NOMO-1 treated with dmso at 0.1 percent for 144 hours (cell line): Measurements from ENCODE around the gene FAM20C.
"Not testable (repeated sequence)": the region's sequence is repeated elsewhere in the genome, so short reads cannot be mapped to it uniquely, and the experiment has no call there.

ENCODE experiments used
- DNase-seq: peaks from one replicate; lab custom pipeline; 2025; ENCODE audit not compliant: unreplicated experiment; lab: John Stamatoyannopoulos, UW

The FAM20C gene

DNA sequence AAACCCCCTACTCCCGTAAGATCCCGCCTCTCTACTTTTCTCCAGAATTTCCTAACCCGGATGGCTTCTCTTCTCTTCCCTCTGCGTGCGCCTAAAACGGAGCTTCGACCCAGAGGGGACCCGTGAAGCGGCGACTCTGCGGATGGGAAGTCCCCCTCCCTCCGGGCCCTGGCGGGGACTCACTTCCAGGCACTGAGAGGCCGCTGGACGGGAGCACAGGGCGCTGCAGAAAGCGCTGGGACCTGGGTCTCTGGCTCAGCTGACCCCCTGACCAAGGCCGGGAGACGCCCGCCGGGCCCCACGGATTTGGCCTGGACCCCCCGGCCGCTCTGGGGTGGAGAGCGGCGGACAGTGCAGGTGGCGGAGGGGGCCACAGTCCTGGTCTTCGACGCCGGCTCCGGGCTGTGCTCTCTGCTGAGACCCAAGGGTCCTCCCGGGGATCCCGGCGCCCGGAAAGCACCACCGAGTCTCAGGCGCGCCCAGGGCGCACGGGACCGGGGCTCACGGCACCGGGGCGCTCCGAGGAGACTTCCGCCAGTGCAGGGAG lies 96.9 kb downstream of the FAM20C start:
- DNase-seq = no peak

GRCh38 chr7:289756-290553 lies 97.6 kb downstream of the FAM20C start, which contains the start of gene FOXL3:
Gene FOXL3, plus strand, starts transcription at chr7:290170. Its CDS starts 0 bp downstream, at chr7:290170.
- no peak for DNase-seq

- DNase-seq = no peak
Measured at GRCh38 chr7:290554-291372, 98.4 kb downstream of the FAM20C start.

GRCh38 chr7:291373-292092 lies 99.2 kb downstream of the FAM20C start:
- DNase-seq = no peak

DNA sequence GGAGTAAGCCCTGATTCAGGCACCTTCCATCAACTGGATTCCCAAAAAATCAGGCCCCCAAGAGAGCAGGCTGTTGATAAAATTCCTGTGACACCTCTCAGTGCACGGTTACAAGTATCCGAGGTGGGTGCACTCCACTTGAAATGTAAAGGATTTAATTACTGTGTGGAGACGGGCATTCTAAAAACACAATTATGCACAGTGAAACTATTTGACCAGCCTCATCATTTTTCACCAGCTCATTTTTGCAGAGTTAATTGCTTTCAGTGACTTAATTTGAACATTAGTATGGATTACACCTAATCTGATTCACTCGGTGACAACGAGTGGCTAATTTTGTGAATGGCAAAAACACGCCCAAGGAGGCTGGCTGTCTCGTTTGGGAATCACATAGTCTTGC lies 99.9 kb downstream of the FAM20C start:
- no peak for DNase-seq

GRCh38 chr7:292826-293225 lies 100.5 kb downstream of the FAM20C start:
- no peak for DNase-seq

GRCh38 chr7:293681-294439 lies 101.5 kb downstream of the FAM20C start:
- no peak for DNase-seq

- DNase-seq = no peak
Measured at GRCh38 chr7:294440-295154, 102.2 kb downstream of the FAM20C start.

DNA sequence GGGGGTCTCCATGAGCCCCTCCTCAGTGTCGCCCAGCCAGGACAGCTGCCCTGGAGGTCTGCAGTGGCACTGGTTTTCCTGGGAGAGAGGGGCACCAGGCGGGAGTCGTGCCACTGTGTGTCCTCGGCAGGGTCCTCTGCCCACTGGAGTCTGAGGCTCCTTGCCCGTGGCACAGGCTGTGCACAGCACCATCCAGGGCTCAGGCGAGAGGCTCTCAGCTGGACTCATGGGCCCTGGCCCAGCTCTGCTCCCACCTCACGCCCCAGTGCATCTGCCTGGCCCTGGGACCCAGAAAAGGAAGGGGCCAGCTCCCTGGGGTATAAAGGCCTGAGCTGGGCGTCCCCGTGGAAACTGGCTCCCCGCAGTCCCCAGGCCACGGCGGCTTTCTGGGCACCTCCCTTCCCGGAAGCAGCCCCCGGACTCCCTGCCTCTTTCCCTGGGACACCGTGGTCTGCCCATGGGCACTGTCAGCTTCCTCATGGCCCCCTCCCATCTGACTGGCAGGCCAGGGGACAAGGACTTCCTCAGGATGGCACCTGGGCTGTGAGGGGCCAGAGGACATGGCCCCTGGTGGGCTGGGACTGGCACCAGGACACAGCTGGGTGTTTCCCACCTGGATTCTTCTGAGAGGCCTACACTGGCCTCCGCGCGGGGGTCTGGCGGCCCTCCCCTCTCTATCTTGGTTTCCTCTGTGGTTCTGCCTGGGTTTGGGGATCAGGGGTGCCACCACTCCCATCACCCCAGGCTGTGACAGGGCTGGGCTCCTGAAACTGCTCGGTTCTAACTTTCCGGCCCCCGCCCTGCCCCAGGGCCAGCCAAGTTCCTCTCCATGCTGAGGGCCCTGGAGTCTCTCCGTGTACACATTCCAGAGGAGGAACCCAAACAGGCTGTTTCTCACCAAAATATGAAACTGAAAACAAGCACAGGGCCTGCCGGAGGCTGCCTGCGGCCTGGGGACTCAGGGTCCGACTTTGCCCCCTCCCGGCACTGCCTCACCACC lies 103.1 kb downstream of the FAM20C start:
- DNase-seq = no peak

DNA sequence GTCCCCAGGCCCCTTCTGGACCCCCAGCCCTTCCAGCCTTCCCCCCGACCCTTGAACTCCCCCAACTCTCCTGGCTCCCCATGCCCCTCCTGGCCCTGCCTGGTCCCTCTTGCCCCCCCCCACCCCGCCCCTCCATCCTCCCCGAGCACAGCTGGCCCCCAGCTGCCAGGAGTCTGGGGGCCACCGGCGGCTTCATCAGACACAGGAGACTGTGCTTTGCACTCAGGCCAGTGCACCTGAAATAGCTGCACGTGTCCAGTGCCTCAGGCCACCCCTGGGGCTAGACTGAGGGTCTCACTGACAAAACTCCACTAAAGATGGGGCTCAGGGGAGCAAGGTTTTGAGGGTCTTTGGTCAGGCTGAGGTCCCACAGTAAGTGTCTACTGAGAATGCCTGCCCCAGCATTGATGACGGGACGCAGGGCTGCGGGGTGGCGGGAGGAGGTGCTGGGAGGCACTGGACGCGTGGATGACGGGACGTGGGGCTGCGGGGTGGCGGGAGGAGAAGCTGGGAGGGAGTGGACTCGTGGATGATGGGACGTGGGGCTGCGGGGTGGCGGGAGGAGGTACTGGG lies 104.1 kb downstream of the FAM20C start:
- DNase-seq = no peak

GRCh38 chr7:297141-297540 lies 104.8 kb downstream of the FAM20C start:
- DNase-seq = not testable (repeated sequence)

GRCh38 chr7:297611-298374 lies 105.4 kb downstream of the FAM20C start:
- no peak for DNase-seq

GRCh38 chr7:298375-298702 lies 106.0 kb downstream of the FAM20C start:
- DNase-seq = no peak

DNA sequence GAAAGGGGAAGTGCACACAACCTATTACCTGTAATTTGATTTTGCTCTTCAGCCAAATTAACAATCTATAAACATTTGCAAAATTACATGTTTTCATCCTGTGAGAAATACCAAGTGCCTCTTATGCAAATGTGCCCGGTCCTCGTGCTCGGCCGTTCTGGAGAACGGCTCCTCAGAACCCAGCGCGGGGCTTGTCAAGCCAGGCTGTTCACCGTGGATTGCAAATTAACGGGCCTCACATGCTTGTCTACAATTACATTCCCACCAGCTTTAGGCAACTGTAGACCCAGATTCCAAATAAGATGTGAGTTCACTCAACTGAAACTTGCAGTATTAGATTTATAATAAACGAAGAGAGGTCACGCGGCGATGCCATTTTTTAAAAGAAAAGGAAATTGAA lies 106.4 kb downstream of the FAM20C start:
- no peak for DNase-seq

GRCh38 chr7:299169-299568 lies 106.8 kb downstream of the FAM20C start:
- DNase-seq = no peak

GRCh38 chr7:299628-300027 lies 107.3 kb downstream of the FAM20C start:
- no peak for DNase-seq

- no peak for DNase-seq
Measured at GRCh38 chr7:300048-300447, 107.7 kb downstream of the FAM20C start.
